B cell (primary cell): ENCODE measurements around the gene MPND. TPM values are rescaled to one million over a fixed set of nuclear protein-coding genes. Genes with fewer than 3 reads are reported as not detected.

Experiments used
- ATAC-seq: fragments of 200-7000 bp; cut with Tn5 transposase; one replicate; pipeline ENCODE4 v1.10.0; 2021; ENCODE audit warnings: low read depth, mild to moderate bottlenecking, moderate number of reproducible peaks, moderate library complexity
- CTCF ChIA-PET: fragments of 350-600 bp; sonication (Branson Sonifier 250); formaldehyde crosslinking; loops from one replicate; lab custom pipeline; 2021; ENCODE audit warnings: antibody characterized with exemption, inconsistent platforms; lab: Charles Lee
- POLR2A ChIA-PET: fragments of 350-600 bp; sonication (Branson Sonifier 250); formaldehyde crosslinking; loops from one replicate; lab custom pipeline; 2021; ENCODE audit warnings: antibody characterized with exemption; lab: Charles Lee
- DNase-seq: peaks from one replicate; pipeline ENCODE4 v3.0.0; 2013
- H2AFZ ChIP-seq: 2 replicates; pipeline ENCODE4 v1.6.1; 2012; ENCODE audit warnings: mild to moderate bottlenecking, low read depth, low read length; ENCODE audit not compliant: insufficient read depth, poor library complexity, severe bottlenecking
- H3K27ac ChIP-seq, 2 donors: 1 replicate in 1 of 2; 2 replicates in 1 of 2; pipeline ENCODE4 v1.5.1; 2012 to 2013; ENCODE audit warnings: low read length in 2 of 2, mild to moderate bottlenecking in 2 of 2, moderate library complexity in 1 of 2
- H3K27me3 ChIP-seq, 4 experiments: fragments of 200-600 bp in 1 of 4; sonication (generic) in 1 of 4; replicated peaks in 1 of 4; 1 replicate in 2 of 4; 2 replicates in 2 of 4; pipeline versions ENCODE4 v1.6.1 to v1.7.0; 2013 to 2016; ENCODE audit warnings: low read length in 3 of 4, mild to moderate bottlenecking in 2 of 4, mixed read lengths in 1 of 4, moderate library complexity in 1 of 4; ENCODE audit not compliant: insufficient read depth in 4 of 4, control insufficient read depth in 3 of 4; ENCODE audit errors: control extremely low read depth in 1 of 4
- H3K36me3 ChIP-seq, 2 experiments: replicated peaks in 1 of 2; 1 replicate in 1 of 2; 2 replicates in 1 of 2; pipeline versions ENCODE4 v1.6.1 to v1.7.1; 2013; ENCODE audit warnings: low read length in 1 of 2; ENCODE audit not compliant: insufficient read depth in 2 of 2, control insufficient read depth in 1 of 2; ENCODE audit errors: control extremely low read depth in 1 of 2, extremely low read depth in 1 of 2
- H3K4me1 ChIP-seq, 2 donors: fragments of 200-600 bp in 1 of 2; sonication (generic) in 1 of 2; 1 replicate in 1 of 2; 2 replicates in 1 of 2; pipeline versions ENCODE4 v1.5.1 to v1.6.1; 2013 to 2017; ENCODE audit warnings: low read length in 2 of 2; ENCODE audit not compliant: control insufficient read depth in 2 of 2, insufficient read depth in 2 of 2
- H3K4me2 ChIP-seq: replicated peaks from 2 replicates; pipeline ENCODE3; 2012; ENCODE audit warnings: mild to moderate bottlenecking, low read depth, low read length; ENCODE audit not compliant: poor library complexity, severe bottlenecking
- H3K4me3 ChIP-seq, 5 experiments: fragments of 200-600 bp in 1 of 5; sonication (generic) in 1 of 5; 1 replicate in 3 of 5; 2 replicates in 2 of 5; pipeline versions ENCODE4 v1.5.1 to v1.7.0; 2011 to 2016; ENCODE audit warnings: low read length in 4 of 5, mild to moderate bottlenecking in 4 of 5, low read depth in 2 of 5, control low read depth in 1 of 5, moderate library complexity in 1 of 5; ENCODE audit not compliant: insufficient read depth in 1 of 5; ENCODE audit errors: control extremely low read depth in 1 of 5, extremely low read depth in 1 of 5
- H3K79me2 ChIP-seq: fragments of 200-600 bp; sonication (generic); one replicate; pipeline ENCODE4 v1.6.0; 2016; ENCODE audit warnings: low read length; ENCODE audit not compliant: control insufficient read depth, insufficient read depth
- H3K9ac ChIP-seq: fragments of 200-600 bp; sonication (generic); 2 replicates; pipeline ENCODE4 v1.6.1; 2017; ENCODE audit warnings: mild to moderate bottlenecking, low read length, moderate library complexity
- H3K9me3 ChIP-seq, 3 donors: one replicate each; pipeline versions ENCODE4 v1.6.1 to v1.7.1; 2013; ENCODE audit warnings: low read length in 2 of 3; ENCODE audit not compliant: control insufficient read depth in 2 of 3, insufficient read depth in 1 of 3; ENCODE audit errors: control extremely low read depth in 1 of 3
- H4K20me1 ChIP-seq: 2 replicates; pipeline ENCODE4 v1.6.0; 2012; ENCODE audit warnings: mild to moderate bottlenecking, low read length; ENCODE audit not compliant: insufficient read depth, control insufficient read depth, poor library complexity, severe bottlenecking
- H3K27ac Mint-ChIP-seq: one replicate; pipeline ENCODE4 v1.8.0; 2021; ENCODE audit warnings: mixed read lengths
- H3K27me3 Mint-ChIP-seq: one replicate; pipeline ENCODE4 v1.8.0; 2021; ENCODE audit warnings: mixed read lengths
- H3K4me1 Mint-ChIP-seq: one replicate; pipeline ENCODE4 v1.8.0; 2021; ENCODE audit warnings: mixed read lengths
- H3K4me3 Mint-ChIP-seq: one replicate; pipeline ENCODE4 v1.8.0; 2021; ENCODE audit warnings: mixed read lengths
- H3K9me3 Mint-ChIP-seq: one replicate; pipeline ENCODE4 v1.8.0; 2022; ENCODE audit warnings: mixed read lengths; ENCODE audit not compliant: insufficient read depth
- CTCF ChIP-seq: fragments of 200-600 bp; IDR thresholded peaks from one replicate; pipeline ENCODE4 v1.8.0; 2022; ENCODE audit warnings: antibody characterized with exemption, mild to moderate bottlenecking
- EZH2 ChIP-seq: IDR thresholded peaks from 2 replicates; pipeline ENCODE4 v1.6.1; 2012; ENCODE audit warnings: borderline replicate concordance, low read depth, mild to moderate bottlenecking, moderate library complexity, low read length; ENCODE audit not compliant: insufficient read depth, poor library complexity, severe bottlenecking
- WGBS: methylation state at CpG from one replicate; pipeline ENCODE4 v1.1.5; 2013; ENCODE audit warnings: missing lambda C conversion rate; ENCODE audit not compliant: insufficient coverage; 5-methylcytosine and 5-hydroxymethylcytosine counted together
- intact Hi-C: fragments of 100-400 bp; cut with micrococcal nuclease; formaldehyde crosslinking; loops from one replicate; pipeline ENCODE4 v1.10.0; 2022
- polyA plus RNA-seq: library from polyadenylated mRNA; depleted of rRNA; stranded (reverse); fragments of >200 nt; gene quantifications from 2 replicates; pipeline ENCODE4 v1.2.3, GENCODE V29; 2012
- total RNA-seq, 2 donors: library from RNA; stranded (reverse); fragments of 120-200 nt in 1 of 2; gene quantifications; 1 replicate in 1 of 2; 2 replicates in 1 of 2; pipeline versions ENCODE4 v1.2.3 to v1.2.4, GENCODE V29; 2013 to 2022

Gene MPND
- total and polyA plus RNA-seq, 2 donors (not counting 1 experiment from before 2014, with no cell fraction given): 14.5 to 25.6 TPM

- peaks cover 0 to 5% of the 10 kb centered on the region in 2 donors for H3K4me1 ChIP-seq
- H3K36me3 ChIP-seq: peaks cover 0 to 20% of the 10 kb centered on the region in 2 experiments
- no peak overlapping the region for H3K4me2 ChIP-seq
- H3K4me3 ChIP-seq: no peak overlapping the region
- DNase-seq: no peak
- H3K27me3 ChIP-seq: no peaks in the 10 kb centered on the region
- ChIA-PET CTCF (no interaction called here), POLR2A (interaction anchor here (0.6 kb wide), 1 partner anchor 17 kb away, joined by 5 read pairs; no protein-coding TSS in a partner anchor)
- H3K9ac ChIP-seq: no peak overlapping the region
- intact Hi-C loops: no loop called here
- no peak overlapping the region for H3K4me3 Mint-ChIP-seq
- H3K79me2 ChIP-seq: no peaks in the 10 kb centered on the region
- ATAC-seq: no peak
- TF ChIP-seq EZH2 (no peak), CTCF (no peak)
- no peak overlapping the region for H2AFZ ChIP-seq
- H3K4me1 Mint-ChIP-seq: peaks cover 2% of the 10 kb centered on the region
- WGBS: 98% methylated on average over 15 of the region's 17 CpGs
- no peak overlapping the region for H3K27ac ChIP-seq
- H3K9me3 Mint-ChIP-seq: no peaks in the 10 kb centered on the region
- no peaks in the 10 kb centered on the region for H3K27me3 Mint-ChIP-seq
- no peak overlapping the region for H3K27ac Mint-ChIP-seq
- no peaks in the 10 kb centered on the region for H3K9me3 ChIP-seq
- H4K20me1 ChIP-seq: no peaks in the 10 kb centered on the region
Observed at GRCh38 chr19:4354897-4355296, 11.5 kb downstream of the MPND start.

DNA sequence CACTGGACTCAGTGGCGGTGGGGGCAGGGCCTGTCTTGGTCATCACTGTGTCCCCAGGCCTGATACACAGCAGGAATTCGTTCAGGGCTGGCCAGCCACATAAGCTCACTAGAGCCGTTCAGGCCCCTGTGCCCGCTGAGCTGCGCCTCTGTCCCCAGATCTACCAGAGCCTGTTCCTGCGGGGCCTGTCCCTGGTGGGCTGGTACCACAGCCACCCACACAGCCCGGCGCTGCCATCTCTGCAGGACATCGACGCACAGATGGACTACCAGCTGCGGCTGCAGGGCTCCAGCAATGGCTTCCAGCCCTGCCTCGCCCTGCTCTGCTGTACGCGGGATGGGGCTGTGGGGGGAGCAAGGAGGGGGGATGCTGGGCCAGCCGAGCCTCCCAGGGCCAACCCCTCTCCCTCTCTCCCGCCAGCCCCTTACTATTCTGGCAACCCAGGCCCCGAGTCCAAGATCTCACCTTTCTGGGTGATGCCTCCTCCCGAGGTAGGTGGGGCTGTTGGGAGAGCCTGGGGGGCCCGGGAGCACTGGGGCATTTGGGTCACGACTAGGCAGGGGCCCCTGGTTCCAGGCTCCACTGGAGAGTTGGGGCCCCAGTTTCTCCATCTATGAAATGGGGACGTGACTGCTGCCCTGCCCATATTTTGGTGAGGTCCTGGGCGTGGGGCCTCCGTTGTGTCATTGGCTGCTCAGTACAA lies 13.9 kb downstream of the MPND start:
- H3K4me1 ChIP-seq: peaks cover 0 to 5% of the 10 kb centered on the region in 2 donors
- Mint-ChIP-seq H3K9me3 (no peaks in the 10 kb centered on the region), H3K4me3 (no peak overlapping the region), H3K4me1 (peaks cover 2% of the 10 kb centered on the region), H3K27ac (no peak overlapping the region), H3K27me3 (no peaks in the 10 kb centered on the region)
- ChIA-PET CTCF (interaction anchor here (1.3 kb wide), 1 partner anchor 10 kb away, joined by 3 read pairs; no protein-coding TSS in a partner anchor), POLR2A (no interaction called here)
- no peaks in the 10 kb centered on the region for H3K27me3 ChIP-seq
- H2AFZ ChIP-seq: no peak overlapping the region
- no peak overlapping the region for H3K4me2 ChIP-seq
- intact Hi-C loops: no loop called here
- H3K9ac ChIP-seq: no peak overlapping the region
- no peak for DNase-seq
- H3K9me3 ChIP-seq: no peaks in the 10 kb centered on the region
- no peak overlapping the region for H3K27ac ChIP-seq
- peaks cover 0 to 36% of the 10 kb centered on the region in 2 experiments for H3K36me3 ChIP-seq
- H4K20me1 ChIP-seq: no peaks in the 10 kb centered on the region
- no peak overlapping the region for H3K4me3 ChIP-seq
- ATAC-seq: no peak
- H3K79me2 ChIP-seq: no peaks in the 10 kb centered on the region
- TF ChIP-seq EZH2 (no peak), CTCF (no peak)
- 95% methylated on average over 17 of the region's 23 CpGs for WGBS
